ENCODE results near the gene CD300LD.
"Not testable (repeated sequence)": the region's sequence is repeated elsewhere in the genome, so short reads cannot be mapped to it uniquely, and the experiment has no call there.

- not testable (repeated sequence) for TF ChIP-seq ZBTB8A (tag by site-specific recombination; IDR thresholded peaks at IDR 0.05); MEIS1 (CRISPR knock-in tag; IDR thresholded peaks at IDR 0.05; ENCODE audit: borderline replicate concordance); ZNF76 (tag by site-specific recombination; IDR thresholded peaks at IDR 0.05; ENCODE audit: borderline replicate concordance, low read depth); ZNF174 (tag by site-specific recombination; IDR thresholded peaks at IDR 0.05); ZNF776 (tag by site-specific recombination; IDR thresholded peaks at IDR 0.05; ENCODE audit: borderline replicate concordance); ZNF239 (tag by site-specific recombination; IDR thresholded peaks at IDR 0.05); SALL2 (tag by site-specific recombination; IDR thresholded peaks at IDR 0.05; ENCODE audit: borderline replicate concordance); ZNF311 (tag by site-specific recombination; IDR thresholded peaks at IDR 0.05; ENCODE audit: borderline replicate concordance)
- TF ChIP-seq, protein P1, sequence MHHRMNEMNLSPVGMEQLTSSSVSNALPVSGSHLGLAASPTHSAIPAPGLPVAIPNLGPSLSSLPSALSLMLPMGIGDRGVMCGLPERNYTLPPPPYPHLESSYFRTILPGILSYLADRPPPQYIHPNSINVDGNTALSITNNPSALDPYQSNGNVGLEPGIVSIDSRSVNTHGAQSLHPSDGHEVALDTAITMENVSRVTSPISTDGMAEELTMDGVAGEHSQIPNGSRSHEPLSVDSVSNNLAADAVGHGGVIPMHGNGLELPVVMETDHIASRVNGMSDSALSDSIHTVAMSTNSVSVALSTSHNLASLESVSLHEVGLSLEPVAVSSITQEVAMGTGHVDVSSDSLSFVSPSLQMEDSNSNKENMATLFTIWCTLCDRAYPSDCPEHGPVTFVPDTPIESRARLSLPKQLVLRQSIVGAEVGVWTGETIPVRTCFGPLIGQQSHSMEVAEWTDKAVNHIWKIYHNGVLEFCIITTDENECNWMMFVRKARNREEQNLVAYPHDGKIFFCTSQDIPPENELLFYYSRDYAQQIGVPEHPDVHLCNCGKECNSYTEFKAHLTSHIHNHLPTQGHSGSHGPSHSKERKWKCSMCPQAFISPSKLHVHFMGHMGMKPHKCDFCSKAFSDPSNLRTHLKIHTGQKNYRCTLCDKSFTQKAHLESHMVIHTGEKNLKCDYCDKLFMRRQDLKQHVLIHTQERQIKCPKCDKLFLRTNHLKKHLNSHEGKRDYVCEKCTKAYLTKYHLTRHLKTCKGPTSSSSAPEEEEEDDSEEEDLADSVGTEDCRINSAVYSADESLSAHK (tag by site-specific recombination; IDR thresholded peaks at IDR 0.05): not testable (repeated sequence)
- TF ChIP-seq, protein P2, sequence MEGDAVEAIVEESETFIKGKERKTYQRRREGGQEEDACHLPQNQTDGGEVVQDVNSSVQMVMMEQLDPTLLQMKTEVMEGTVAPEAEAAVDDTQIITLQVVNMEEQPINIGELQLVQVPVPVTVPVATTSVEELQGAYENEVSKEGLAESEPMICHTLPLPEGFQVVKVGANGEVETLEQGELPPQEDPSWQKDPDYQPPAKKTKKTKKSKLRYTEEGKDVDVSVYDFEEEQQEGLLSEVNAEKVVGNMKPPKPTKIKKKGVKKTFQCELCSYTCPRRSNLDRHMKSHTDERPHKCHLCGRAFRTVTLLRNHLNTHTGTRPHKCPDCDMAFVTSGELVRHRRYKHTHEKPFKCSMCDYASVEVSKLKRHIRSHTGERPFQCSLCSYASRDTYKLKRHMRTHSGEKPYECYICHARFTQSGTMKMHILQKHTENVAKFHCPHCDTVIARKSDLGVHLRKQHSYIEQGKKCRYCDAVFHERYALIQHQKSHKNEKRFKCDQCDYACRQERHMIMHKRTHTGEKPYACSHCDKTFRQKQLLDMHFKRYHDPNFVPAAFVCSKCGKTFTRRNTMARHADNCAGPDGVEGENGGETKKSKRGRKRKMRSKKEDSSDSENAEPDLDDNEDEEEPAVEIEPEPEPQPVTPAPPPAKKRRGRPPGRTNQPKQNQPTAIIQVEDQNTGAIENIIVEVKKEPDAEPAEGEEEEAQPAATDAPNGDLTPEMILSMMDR (tag by site-specific recombination; IDR thresholded peaks at IDR 0.05): not testable (repeated sequence)
Observed at GRCh38 chr17:74573635-74574034, 18.4 kb downstream of the CD300LD start.

Measured in HEK293 (cell line).